ENCODE data around the gene HS3ST5.
"Not testable (repeated sequence)": the region's sequence is repeated elsewhere in the genome, so short reads cannot be mapped to it uniquely, and the experiment has no call there.

Gene HS3ST5

GRCh38 chr6:114032721-114033120, 310.1 kb downstream of the HS3ST5 start:
- DNase-seq: no peak

GRCh38 chr6:114030767-114031166, 312.1 kb downstream of the HS3ST5 start:
- DNase-seq: no peak

- no peak for DNase-seq
These were observed 318.1 kb downstream of the HS3ST5 start for GRCh38 chr6:114024746-114025145.

- no peak for DNase-seq
These were observed 322.6 kb downstream of the HS3ST5 start for GRCh38 chr6:114020196-114020595.

- DNase-seq: not testable (repeated sequence)
These were observed 325.7 kb downstream of the HS3ST5 start for GRCh38 chr6:114017146-114017545.

GRCh38 chr6:114014106-114014505, 328.7 kb downstream of the HS3ST5 start:
- DNase-seq: not testable (repeated sequence)

GRCh38 chr6:114011486-114011885, 331.3 kb downstream of the HS3ST5 start:
- not testable (repeated sequence) for DNase-seq

GRCh38 chr6:114010540-114010939, 332.3 kb downstream of the HS3ST5 start:
- DNase-seq: no peak

- DNase-seq: no peak
These were observed 333.6 kb downstream of the HS3ST5 start for GRCh38 chr6:114009192-114009591.

GRCh38 chr6:114008331-114008730, 334.5 kb downstream of the HS3ST5 start:
- DNase-seq: no peak

- no peak for DNase-seq
These were observed 335.3 kb downstream of the HS3ST5 start for GRCh38 chr6:114007516-114007915.
